ENCODE measurements around the gene PRRC2A. TPM values are rescaled to one million over a fixed set of nuclear protein-coding genes. Genes with fewer than 3 reads are reported as not detected.

The PRRC2A gene
- total RNA-seq, 4 donors from 2014 or later, result 67.1 to 133 (median 126) TPM

- TF ChIP-seq POLR2A (IDR thresholded peaks at IDR 0.05), result no peak
- TF ChIP-seq CTCF (IDR thresholded peaks at IDR 0.05), result no peak
- Histone ChIP-seq H3K27ac (peak overlapping the region in 1 of 4 donors; percentile 38), H3K9me3 (no peaks in the 10 kb centered on the region), H3K27me3 (no peaks in the 10 kb centered on the region), H3K4me3 (no peak overlapping the region), H3K4me1 (peaks cover 0 to 16% (median 0%) of the 10 kb centered on the region in 4 donors), H3K36me3 (peaks cover 0 to 50% (median 0%) of the 10 kb centered on the region in 3 donors)
- DNase-seq, result no peak
These were observed 2.2 kb downstream of the PRRC2A start for GRCh38 chr6:31622684-31623091.

- no peak for DNase-seq
- H3K4me3 ChIP-seq, result no peak overlapping the region
- H3K27ac ChIP-seq, result no peak overlapping the region
- H3K36me3 ChIP-seq, result peaks cover 0 to 64% (median 0%) of the 10 kb centered on the region in 3 donors
- H3K27me3 ChIP-seq, result no peaks in the 10 kb centered on the region
- no peaks in the 10 kb centered on the region for H3K9me3 ChIP-seq
- TF ChIP-seq POLR2A (IDR thresholded peaks at IDR 0.05), result no peak
- TF ChIP-seq CTCF (IDR thresholded peaks at IDR 0.05), result no peak
- peaks cover 0 to 16% (median 0%) of the 10 kb centered on the region in 4 donors for H3K4me1 ChIP-seq
These were observed 3.6 kb downstream of the PRRC2A start for GRCh38 chr6:31624070-31624469.

- Histone ChIP-seq H3K27ac (no peak overlapping the region), H3K27me3 (no peaks in the 10 kb centered on the region), H3K4me3 (no peak overlapping the region), H3K4me1 (peaks cover 0 to 9% (median 0%) of the 10 kb centered on the region in 4 donors), H3K9me3 (no peaks in the 10 kb centered on the region), H3K36me3 (peaks cover 0 to 93% (median 0%) of the 10 kb centered on the region in 3 donors)
- TF ChIP-seq CTCF (IDR thresholded peaks at IDR 0.05), result no peak
- TF ChIP-seq POLR2A (IDR thresholded peaks at IDR 0.05), result no peak
- no peak for DNase-seq
These were observed 6.4 kb downstream of the PRRC2A start for GRCh38 chr6:31626952-31627351.

GRCh38 chr6:31627690-31628287, 7.3 kb downstream of the PRRC2A start:
- no peak overlapping the region for H3K27ac ChIP-seq
- no peak for TF ChIP-seq POLR2A (IDR thresholded peaks at IDR 0.05)
- no peak for TF ChIP-seq CTCF (IDR thresholded peaks at IDR 0.05)
- no peaks in the 10 kb centered on the region for H3K9me3 ChIP-seq
- DNase-seq, result no peak
- peaks cover 0 to under 1% (median 0%) of the 10 kb centered on the region in 4 donors for H3K4me1 ChIP-seq
- no peak overlapping the region for H3K4me3 ChIP-seq
- H3K36me3 ChIP-seq, result peaks cover 0 to 100% (median 0%) of the 10 kb centered on the region in 3 donors
- no peaks in the 10 kb centered on the region for H3K27me3 ChIP-seq

GRCh38 chr6:31629014-31629413, 8.5 kb downstream of the PRRC2A start:
- Histone ChIP-seq H3K27me3 (no peaks in the 10 kb centered on the region), H3K27ac (no peak overlapping the region), H3K9me3 (no peaks in the 10 kb centered on the region), H3K4me3 (no peak overlapping the region), H3K4me1 (no peaks in the 10 kb centered on the region), H3K36me3 (peaks cover 0 to 100% (median 0%) of the 10 kb centered on the region in 3 donors)
- TF ChIP-seq POLR2A (IDR thresholded peaks at IDR 0.05) (no peak), CTCF (IDR thresholded peaks at IDR 0.05) (no peak)
- no peak for DNase-seq
